HG03097 (cell line): ENCODE data around the gene KLHL5.
A peak's percentile ranks its signal among the peaks of the same experiment; 100 is the strongest.
"Not testable (repeated sequence)": the region's sequence is repeated elsewhere in the genome, so short reads cannot be mapped to it uniquely, and the experiment has no call there.

Source experiments
- ATAC-seq: cut with Tn5 transposase; IDR thresholded peaks from one replicate; pipeline ENCODE4 v1.9.1; 2021; ENCODE audit not compliant: unreplicated experiment, low FRiP score

The KLHL5 gene, protein sequence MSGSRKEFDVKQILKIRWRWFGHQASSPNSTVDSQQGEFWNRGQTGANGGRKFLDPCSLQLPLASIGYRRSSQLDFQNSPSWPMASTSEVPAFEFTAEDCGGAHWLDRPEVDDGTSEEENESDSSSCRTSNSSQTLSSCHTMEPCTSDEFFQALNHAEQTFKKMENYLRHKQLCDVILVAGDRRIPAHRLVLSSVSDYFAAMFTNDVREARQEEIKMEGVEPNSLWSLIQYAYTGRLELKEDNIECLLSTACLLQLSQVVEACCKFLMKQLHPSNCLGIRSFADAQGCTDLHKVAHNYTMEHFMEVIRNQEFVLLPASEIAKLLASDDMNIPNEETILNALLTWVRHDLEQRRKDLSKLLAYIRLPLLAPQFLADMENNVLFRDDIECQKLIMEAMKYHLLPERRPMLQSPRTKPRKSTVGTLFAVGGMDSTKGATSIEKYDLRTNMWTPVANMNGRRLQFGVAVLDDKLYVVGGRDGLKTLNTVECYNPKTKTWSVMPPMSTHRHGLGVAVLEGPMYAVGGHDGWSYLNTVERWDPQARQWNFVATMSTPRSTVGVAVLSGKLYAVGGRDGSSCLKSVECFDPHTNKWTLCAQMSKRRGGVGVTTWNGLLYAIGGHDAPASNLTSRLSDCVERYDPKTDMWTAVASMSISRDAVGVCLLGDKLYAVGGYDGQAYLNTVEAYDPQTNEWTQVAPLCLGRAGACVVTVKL

DNA sequence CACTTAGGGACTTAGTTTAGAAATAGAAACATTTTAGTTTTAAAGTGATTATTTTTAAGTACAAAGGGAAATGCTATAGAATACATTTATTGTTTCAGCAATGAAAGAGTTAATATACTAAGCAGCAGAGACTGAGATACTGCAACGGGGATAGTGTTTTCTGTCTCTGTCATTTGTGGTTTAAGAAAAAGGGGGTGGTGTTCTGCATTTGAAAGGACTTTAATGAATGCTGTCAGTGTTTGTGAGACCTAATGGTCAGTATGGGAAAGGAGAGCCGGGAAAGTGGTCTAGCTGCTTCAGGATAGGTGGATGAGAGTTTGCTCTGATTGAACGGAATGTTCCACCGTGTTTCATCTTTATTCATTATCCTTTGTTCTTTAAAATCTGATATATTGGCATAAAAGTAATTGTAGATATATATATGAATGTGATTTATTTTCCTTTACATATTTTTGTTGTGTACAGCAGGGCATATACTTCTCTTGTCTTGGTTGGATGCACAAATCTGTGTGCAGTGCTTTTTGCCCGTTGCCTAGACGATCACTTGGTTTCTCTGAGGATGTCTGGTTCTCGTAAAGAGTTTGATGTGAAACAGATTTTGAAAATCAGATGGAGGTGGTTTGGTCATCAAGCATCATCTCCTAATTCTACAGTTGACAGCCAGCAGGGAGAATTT, at the start of gene KLHL5:
KLHL5 (plus strand) TSS at position 139 of the 676 bp plus-strand sequence; CDS start at position 560, 421 bp downstream.
- ATAC-seq: no peak

DNA sequence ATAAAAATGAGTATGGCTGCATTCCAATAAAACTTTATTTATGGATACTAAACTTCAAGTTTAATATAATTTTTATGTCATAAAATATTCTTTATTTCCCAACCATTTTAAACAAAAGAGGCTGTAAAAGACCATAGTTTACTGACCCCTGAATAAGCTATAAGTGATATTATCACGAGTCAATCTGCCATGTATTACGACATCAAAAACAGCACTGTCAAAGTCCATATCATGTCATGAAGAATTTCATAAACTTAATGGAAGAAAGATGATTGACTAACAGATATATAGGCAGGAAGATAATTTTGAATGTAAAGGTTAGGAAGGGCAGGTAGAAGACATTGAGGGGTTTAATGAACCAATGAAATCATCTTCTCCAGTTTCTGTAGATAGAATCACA, 48.0 kb upstream of the KLHL5 start:
- ATAC-seq: no peak

DNA sequence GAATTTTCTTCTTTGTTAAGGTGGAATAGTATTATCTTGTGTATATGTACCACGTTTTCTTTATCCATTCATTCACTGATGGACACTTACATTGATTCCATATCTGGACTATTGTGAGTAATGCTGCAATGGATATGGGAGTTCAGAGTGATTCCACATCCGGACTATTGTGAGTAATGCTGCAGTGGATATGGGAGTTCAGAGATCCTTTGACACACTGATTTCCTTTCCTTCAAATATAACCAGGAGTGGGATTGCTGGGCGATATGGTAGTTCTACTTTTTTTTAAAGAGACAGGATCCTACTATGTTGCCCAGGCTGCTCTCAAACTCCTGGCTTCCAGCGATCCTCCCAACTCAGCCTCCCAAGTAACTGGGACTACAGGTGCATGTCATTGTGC, 41.9 kb upstream of the KLHL5 start:
- no peak for ATAC-seq

DNA sequence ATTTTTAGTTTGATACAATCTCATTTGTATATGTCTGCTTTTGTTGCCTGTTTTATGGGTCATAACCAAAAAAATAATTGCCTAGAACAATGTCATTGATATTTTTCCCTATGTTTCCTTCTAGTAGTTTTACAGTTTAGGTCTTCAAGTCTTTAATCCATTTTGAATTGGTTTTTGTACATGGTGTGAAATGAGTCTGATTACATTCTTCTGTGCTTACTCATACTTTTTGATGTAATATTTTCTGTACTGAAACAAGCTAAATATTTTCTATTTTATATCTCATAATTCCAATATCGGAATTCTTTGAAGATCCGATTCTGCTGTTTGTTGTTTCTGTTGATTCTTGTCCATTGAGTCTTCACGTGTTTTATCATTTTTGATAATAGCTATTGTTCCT, 40.4 kb upstream of the KLHL5 start:
- no peak for ATAC-seq

DNA sequence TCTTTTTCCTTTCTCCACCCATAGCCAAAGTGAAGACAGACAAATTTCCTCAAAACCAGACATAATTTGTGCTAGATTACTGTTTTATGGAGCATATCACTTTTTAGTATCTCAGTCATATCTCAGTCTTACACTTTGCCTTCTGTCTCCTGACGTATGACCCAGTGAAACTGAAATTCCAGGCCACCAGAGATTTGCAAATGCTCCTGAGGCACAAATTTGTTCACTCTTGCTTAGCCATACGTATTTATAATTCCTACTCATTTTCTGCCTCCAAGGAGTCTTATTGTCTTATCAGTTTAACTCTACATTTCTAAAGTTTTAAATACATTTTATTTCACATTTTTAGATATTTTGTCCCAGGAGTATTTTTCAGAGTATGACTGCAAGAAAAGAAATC, 39.8 kb upstream of the KLHL5 start:
- no peak for ATAC-seq

DNA sequence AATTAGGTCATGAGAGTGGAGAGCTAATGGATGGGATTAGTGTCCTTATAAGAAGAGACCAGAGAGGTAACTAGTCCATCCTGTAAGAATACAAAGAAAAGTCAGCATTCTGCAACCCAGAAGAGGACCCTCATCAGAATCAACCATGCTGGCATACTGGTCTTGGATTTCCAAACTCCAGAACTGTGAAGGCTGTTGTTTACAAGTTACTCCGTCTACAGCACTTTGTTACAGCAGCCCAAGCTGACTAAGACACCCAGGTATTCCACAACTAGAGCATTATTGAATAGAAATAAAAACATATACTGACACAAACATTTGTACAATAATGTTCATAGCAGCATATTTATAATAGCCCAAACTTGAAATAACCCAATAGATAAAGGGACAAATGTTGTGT, 39.0 kb upstream of the KLHL5 start:
- ATAC-seq: no peak

DNA sequence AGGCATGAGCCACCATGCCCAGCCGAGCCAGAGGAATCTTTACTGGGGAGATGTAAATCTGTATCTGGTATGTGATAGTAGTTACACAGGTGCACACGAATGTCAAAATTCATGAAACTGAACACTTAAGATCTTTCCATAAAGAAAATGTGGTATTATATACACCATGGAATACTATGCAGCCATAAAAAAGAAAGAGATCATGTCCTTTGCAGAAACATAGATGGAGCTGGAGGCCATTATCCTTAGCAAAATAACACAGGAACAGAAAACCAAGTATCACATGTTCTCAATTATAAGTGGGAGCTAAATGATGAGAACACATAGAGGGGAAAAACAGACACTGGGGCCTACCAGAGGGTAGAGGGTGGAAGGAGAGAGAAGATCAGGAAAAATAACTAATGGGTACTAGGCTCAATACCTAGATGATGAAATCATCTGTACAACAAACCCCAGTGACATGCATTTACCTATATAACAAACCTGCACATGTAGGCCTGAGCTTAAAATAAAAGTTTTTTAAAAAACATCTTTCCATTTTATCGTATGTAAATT, 37.6 kb upstream of the KLHL5 start:
- no peak for ATAC-seq

DNA sequence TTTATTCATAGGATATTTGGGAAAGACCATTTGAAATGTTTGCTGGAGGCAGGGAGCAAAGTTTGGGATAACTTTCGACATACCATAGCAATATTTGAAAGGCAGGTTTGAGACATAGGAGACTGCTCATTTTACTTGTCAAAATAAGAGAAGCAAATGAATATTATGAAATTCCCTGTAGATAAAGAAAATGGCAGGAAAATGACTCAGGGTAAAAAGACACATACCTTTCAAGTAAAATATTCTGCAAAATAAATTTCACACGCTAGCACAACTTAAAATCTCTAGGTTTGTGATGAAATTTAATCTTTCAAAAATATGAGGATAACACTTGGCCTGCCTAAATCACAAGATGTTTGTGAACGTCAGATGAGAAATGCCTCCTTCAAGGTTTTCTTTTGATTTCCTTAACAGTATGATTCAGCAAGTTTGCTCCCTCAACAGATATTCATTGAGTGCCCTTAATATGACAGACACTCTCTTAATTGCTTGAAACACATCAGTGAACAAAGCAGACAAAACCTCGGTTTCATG, 36.4 kb upstream of the KLHL5 start:
- no peak for ATAC-seq

DNA sequence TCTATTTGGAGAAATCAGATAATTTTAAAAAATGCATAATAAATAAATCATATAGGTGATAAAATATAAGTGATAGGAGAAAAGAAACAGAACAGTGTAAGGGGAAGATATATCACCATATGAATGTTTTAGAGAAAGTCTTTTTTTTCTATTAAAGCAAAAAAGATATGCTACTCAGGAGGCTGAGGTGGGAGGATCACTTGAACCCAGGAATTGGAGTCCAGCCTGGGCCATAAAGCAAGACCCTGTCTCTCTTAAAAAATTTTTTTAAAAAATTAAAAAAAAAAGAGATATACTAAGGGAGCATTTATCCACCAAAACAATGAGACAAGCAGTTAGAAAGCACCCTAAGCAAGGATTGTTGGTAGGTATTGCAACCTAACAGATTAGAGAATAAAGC, 35.9 kb upstream of the KLHL5 start:
- no peak for ATAC-seq

DNA sequence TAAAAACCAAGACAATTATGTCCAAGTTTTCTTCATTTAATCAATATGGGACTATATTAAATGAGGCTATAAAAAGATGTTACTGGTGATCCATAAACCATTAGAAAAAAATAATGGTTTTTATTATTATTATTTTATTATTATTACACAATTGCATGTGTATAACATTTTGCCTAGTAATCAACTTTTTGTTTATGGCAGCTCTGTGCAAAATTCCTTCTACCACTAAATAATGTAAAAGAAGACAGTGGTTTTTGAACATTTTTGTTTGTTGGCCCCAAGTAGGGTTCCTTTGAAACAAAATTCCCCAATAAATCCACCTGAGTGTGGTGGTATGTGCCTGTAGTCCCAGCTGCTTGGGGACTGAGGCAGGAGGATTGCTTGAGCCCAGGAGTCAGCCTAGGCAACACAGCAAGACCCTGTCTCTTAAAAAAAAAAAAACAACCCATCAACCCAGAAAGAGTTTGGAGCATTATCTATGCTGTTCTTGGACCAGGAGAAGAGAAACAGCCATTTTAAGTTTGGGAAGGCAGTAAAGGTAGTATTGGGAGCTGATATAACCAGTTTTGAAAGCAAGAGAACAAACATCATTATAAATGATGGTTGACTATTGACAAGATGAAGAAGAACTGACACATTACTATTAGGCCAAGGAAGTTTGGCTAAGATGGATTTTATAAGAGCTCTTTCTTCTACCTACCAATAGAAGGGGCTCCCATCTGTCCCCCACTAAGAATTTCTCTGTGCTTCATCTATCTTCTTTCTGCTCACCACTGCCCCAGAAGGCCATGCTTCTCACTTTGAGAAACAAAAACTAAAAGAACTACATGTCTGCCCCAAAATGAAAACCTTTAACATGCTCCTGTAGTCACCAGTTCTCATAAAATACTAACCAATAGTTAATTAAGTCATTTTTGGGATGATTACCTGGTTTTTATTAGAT, 32.0 kb upstream of the KLHL5 start:
- no peak for ATAC-seq

DNA sequence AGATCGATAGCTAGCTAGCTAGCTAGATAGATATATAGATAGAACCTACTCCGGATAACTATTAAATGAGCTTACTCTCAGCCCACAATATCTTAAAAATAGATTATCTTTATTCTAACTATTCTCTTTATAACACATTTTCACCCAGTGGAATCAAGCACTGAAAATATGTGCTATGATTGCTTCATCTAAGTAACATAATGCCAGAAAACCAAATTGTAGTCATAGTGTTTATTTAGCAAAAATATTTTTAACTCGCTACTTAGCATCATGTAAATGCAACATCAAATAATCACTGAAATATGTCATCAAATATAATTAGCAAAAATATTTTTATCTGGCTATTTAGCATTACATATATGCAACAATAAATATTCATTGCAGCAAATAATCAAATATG, 31.3 kb upstream of the KLHL5 start:
- no peak for ATAC-seq

DNA sequence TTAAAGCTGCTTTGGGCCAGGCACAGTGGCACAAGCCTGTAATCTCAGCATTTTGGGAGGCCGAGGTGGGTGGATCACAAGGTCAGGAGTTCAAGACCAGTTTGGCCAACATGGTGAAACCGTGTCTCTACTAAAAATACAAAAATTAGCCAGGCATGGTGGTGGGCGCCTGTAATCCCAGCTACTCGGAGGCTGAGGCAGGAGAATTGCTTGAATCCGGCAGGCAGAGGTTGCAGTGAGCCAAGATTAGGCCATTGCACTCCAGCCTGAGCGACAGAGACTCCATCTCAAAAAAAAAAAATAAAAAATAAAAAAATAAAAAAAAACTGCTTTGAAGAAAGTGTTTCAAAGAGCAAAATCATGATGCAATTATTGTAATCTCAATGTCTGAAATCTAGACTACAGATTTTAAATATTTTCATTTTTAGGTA, 30.4 kb upstream of the KLHL5 start:
- ATAC-seq: not testable (repeated sequence)

DNA sequence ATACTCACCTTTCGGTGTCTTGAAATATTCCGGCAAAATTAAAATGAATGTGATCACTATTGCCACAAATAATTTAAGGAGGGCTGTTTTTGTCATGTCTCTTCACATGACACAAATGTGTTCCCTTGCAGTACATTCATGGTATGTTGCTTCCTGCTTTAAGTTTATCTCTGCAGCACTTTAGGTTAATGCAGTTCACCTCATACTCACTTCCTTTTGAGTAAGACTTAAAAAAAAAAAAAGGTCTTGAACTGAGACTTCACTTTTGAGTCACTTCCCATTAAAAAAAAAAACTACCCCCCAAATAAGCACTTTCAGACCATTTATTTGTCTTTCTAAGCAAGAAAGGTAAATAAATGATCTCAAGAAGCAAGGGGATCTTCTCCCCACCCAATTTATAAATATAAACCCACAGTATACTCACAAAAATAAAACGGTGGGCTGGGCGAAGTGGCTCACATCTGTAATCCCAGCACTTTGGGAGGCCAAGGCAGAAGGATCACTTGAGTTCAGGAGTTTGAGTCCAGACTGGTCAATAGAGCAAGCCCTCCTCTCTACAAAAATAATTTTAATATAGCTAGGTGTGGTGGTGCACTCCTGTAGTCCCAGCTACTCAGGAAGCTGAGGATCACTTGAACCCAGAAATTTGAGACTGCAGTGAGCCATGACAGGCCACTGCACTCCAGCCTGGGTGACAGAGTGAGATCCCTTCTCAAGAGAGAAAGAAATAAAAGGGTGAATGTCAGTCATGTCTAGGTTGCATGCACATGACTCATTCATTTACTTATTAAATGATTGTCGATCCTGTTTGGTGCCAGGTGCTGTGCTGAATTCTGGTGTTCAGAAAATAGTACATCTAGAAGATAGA, 29.6 kb upstream of the KLHL5 start, which contains the start of gene TMEM156:
TMEM156 (minus strand) TSS at position 192 of the 868 bp plus-strand sequence; CDS start at position 96, 96 bp downstream.
- ATAC-seq: peak; percentile 56

DNA sequence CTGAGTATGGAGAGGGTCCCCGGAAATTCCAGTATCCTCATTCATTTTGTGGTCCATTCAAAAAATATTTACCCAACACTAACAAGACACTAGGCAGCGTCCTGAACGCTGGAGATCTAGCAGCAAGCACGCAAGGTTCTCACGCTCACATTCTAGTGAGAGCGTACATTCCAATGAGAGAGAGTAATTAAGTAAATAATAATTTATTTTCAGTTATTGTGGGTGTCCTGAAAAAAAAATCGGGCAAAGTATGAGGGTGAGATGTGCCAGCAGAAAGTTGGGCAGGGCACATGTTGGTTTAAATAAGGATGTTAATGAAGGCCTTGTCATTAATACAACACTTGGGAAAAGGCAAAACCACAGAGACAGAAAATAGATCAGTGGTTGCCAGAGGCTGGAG, 25.9 kb upstream of the KLHL5 start:
- no peak for ATAC-seq

DNA sequence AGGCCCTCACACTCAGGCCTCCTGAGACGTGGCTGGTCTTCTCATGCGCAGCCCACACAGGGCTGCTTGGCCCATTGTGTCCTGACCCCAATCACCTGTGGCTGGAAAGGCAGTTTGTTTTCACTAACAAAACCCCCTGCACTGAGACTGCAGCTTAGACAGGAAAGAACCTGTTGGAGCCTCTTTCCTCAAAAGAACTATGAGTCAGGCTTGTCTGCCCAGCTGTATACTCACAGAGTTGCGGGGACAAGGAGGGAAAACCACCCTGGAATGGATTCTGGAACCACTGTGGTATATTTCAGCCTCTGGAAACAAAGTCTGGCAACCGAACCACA, 24.6 kb upstream of the KLHL5 start:
- no peak for ATAC-seq

DNA sequence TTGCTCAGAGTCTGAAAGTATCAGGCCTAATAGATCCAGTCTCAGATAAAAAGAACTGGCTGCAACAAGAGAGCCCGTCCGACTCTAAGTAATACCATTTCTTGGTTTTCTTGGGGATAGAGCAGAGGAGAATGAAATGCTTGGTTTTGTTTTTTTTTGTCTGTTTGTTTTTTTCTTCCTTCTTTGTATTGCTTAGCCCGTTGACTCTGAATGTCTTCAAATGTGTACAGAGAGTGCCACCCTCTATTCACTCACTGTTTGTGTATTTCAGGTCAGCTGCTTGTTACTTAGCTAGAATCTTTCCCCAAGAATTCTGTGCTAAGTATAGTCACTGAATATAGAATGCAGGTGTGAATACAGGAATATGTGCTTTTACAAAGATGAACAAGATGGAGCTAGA, 24.1 kb upstream of the KLHL5 start:
- ATAC-seq: no peak

DNA sequence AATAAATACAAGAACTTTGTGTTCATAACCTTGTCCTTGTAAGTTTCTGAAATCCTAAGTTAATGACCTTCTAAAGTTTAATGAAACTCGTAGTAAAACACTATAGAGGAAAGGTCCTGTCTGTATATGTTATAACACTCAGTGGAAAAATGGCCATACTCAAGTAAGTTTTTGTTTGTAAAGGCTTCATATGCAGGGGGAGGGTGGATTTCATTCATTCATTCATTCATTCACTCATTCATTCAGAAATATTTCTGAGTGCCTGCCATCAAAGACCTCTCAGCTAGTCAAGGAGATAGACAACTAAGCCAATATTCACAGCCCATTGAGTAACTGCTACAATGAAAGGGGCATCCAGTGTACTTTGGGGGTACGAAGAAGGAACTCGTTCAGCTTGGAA, 22.9 kb upstream of the KLHL5 start:
- no peak for ATAC-seq

DNA sequence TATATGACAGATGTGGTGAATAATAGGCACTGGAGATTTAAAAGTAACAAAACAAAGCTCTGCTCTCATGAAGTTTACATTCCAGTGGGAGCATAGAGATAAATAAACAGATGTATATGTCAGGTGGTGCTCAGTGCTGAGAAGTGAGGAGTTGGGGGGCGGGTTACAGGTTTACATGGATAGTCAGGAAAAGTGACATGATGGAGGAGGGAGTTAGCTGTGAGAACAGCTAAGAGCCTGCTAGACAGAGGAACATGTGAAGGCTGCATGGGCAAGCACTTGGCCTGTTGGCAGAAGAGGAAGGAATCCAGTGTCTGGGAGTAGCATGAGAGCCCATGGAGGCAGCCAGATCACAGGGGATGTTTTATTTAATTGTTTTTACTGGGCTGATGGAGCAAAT, 19.7 kb upstream of the KLHL5 start:
- no peak for ATAC-seq
